ENCODE results near the gene PET100. TPM values are rescaled to one million over a fixed set of nuclear protein-coding genes. Genes with fewer than 3 reads are reported as not detected.
A peak's percentile ranks its signal among the peaks of the same experiment; 100 is the strongest.

PET100 gene
- total RNA-seq, 4 donors from 2014 or later, result 9.5 to 15.1 (median 12.9) TPM

- Histone ChIP-seq H3K27me3 (peaks cover 0 to 11% (median 0%) of the 10 kb centered on the region in 3 donors), H3K4me3 (peak overlapping the region; percentile 91 to 100 (median 94)), H3K27ac (peak overlapping the region in 3 of 4 donors; percentile 8 to 94 (median 93)), H3K9me3 (no peaks in the 10 kb centered on the region), H3K36me3 (peaks cover 0 to 22% of the 10 kb centered on the region in 2 donors), H3K4me1 (peaks cover 4 to 9% of the 10 kb centered on the region in 2 donors)
- in situ Hi-C loops (cut with MboI; ENCODE audit: low sequenced_read_pairs in 4 of 4) (loop anchor here in 2 of 4 donors (5.0 to 10.0 kb wide), 2 partner anchors 108 to 115 kb away; no protein-coding TSS in a partner anchor), intact Hi-C loops (cut with DNase I; ENCODE audit: low total_unique reads) (loop anchor here (1.0 to 10.0 kb wide), 5 partner anchors 28 to 325 kb away; partner anchors contain the start of genes PET100 and XAB2)
- DNase-seq (no peak), ATAC-seq (no peak)
- TF ChIP-seq POLR2A (IDR thresholded peaks at IDR 0.05), result no peak
- no peak for TF ChIP-seq CTCF (IDR thresholded peaks at IDR 0.05 in 4 of 5, conservative IDR thresholded peaks at IDR 0.05 in 1 of 5)
Measured at GRCh38 chr19:7679771-7680605, 50.4 kb downstream of the PET100 start.

GRCh38 chr19:7680606-7681339 is 51.2 kb downstream of the PET100 start, which contains the start of gene TRAPPC5:
TSS of gene TRAPPC5 (plus strand) at chr19:7680833. CDS start at chr19:7682254, 1,421 bp downstream.
- peaks cover 0 to 22% of the 10 kb centered on the region in 2 donors for H3K36me3 ChIP-seq
- in situ Hi-C loops (cut with MboI; ENCODE audit: low sequenced_read_pairs in 4 of 4), result loop anchor here in 1 of 4 donors (5.0 kb wide), 1 partner anchor 108 kb away; no protein-coding TSS in a partner anchor
- DNase-seq (peak; percentile 55 to 77), ATAC-seq (peak; percentile 86 to 91)
- peaks cover 0 to 10% (median 0%) of the 10 kb centered on the region in 3 donors for H3K27me3 ChIP-seq
- H3K4me3 ChIP-seq, result peak within 1 kb of the TSS; percentile 91 to 100 (median 94)
- peaks cover 4 to 9% of the 10 kb centered on the region in 2 donors for H3K4me1 ChIP-seq
- intact Hi-C loops (cut with DNase I; ENCODE audit: low total_unique reads), result loop anchor here (1.0 to 10.0 kb wide), 5 partner anchors 28 to 326 kb away; partner anchors contain the start of genes PET100 and XAB2
- H3K27ac ChIP-seq, result peak within 1 kb of the TSS; percentile 83 to 94 (median 92)
- TF ChIP-seq CTCF (IDR thresholded peaks at IDR 0.05 in 4 of 5, conservative IDR thresholded peaks at IDR 0.05 in 1 of 5) (peak in 4 of 5 experiments; percentile 80 to 100 (median 99)), POLR2A (IDR thresholded peaks at IDR 0.05) (peak; percentile 60 to 77)
- H3K9me3 ChIP-seq, result no peaks in the 10 kb centered on the region

Small RNA genes within 50 kb of the gene (microRNA-seq; reads per million reads assigned to microRNA genes)
- 0 reads per million in 2 donors for gene MIR6792 (ENCODE audit: borderline replicate concordance in 2 of 2)

Other genes starting within 250 kb of the PET100 start
- 1 to 10 TPM in 2 of 4 donors, under 1 TPM in 1, not detected in 1; 0.51 to 1.4 (median 1.1) TPM for gene PEX11G, start 140.8 kb upstream of the PET100 start, total RNA-seq
- gene ZNF358, start 113.7 kb upstream of the PET100 start, total RNA-seq, result 100 to 1,000 TPM in 2 of 4 donors, 10 to 100 TPM in 2; 69.8 to 139 (median 116) TPM
- 10 to 100 TPM in 3 of 4 donors, 1 to 10 TPM in 1; 9.2 to 13.6 (median 11.5) TPM for gene MCOLN1, start 107.2 kb upstream of the PET100 start, total RNA-seq
- gene PNPLA6, start 94.1 kb upstream of the PET100 start, total RNA-seq, result 100 to 1,000 TPM in 1 of 4 donors, 10 to 100 TPM in 3; 61.4 to 101 (median 75.1) TPM
- gene CAMSAP3, start 33.9 kb upstream of the PET100 start, total RNA-seq, result under 1 TPM in 2 of 4 donors, not detected in 2; 0.15 to 0.16 TPM
- 10 to 100 TPM; 29.6 to 51.2 (median 31.1) TPM for gene XAB2, start 248 bp upstream of the PET100 start, total RNA-seq
- gene PCP2, start 3.9 kb downstream of the PET100 start, total RNA-seq, result not detected
- 1 to 10 TPM in 3 of 4 donors, under 1 TPM in 1; 0.87 to 3.7 (median 2.8) TPM for gene STXBP2, start 7.3 kb downstream of the PET100 start, total RNA-seq
- gene RETN, start 39.3 kb downstream of the PET100 start, total RNA-seq, result 1 to 10 TPM in 1 of 4 donors, not detected in 3; 1.2 TPM
- 1 to 10 TPM in 1 of 4 donors, under 1 TPM in 1, not detected in 2; 0.16 to 1.2 TPM for gene MCEMP1, start 47.3 kb downstream of the PET100 start, total RNA-seq
- gene TRAPPC5, start 51.0 kb downstream of the PET100 start, total RNA-seq, result 100 to 1,000 TPM; 109 to 146 (median 126) TPM
- not detected for gene FCER2, start 72.3 kb downstream of the PET100 start, total RNA-seq
- under 1 TPM in 1 of 4 donors, not detected in 3; 0.86 TPM for gene CLEC4G, start 102.3 kb downstream of the PET100 start, total RNA-seq
- gene CD209, start 117.7 kb downstream of the PET100 start, total RNA-seq, result 1 to 10 TPM in 3 of 4 donors, under 1 TPM in 1; 0.56 to 1.3 (median 1.0) TPM
- not detected for gene CLEC4M, start 133.4 kb downstream of the PET100 start, total RNA-seq
- 10 to 100 TPM; 17.5 to 24.6 (median 20.4) TPM for gene EVI5L, start 200.4 kb downstream of the PET100 start, total RNA-seq
- not detected for gene PRR36, start 244.6 kb downstream of the PET100 start, total RNA-seq

Measured in gastrocnemius medialis (tissue), 4 donors.